HEK293T (cell line): ENCODE measurements around the gene TAP2.

Source experiments
- CTCF ChIA-PET: fragments of 350-600 bp; formaldehyde crosslinking; extraction: SDS; loops from one replicate; lab custom pipeline; 2021; ENCODE audit warnings: antibody characterized with exemption, inconsistent platforms; lab: Yijun Ruan, JAX
- POLR2A ChIA-PET: fragments of 350-600 bp; formaldehyde crosslinking; extraction: SDS; loops from one replicate; lab custom pipeline; 2020; ENCODE audit warnings: antibody characterized with exemption, inconsistent platforms; lab: Yijun Ruan, JAX
- DNase-seq: peaks from one replicate; pipeline ENCODE4 v3.0.0; 2012; ENCODE audit warnings: mixed read lengths; ENCODE audit errors: extremely low spot score
- ARNT ChIP-seq: fragments of 450-650 bp; IDR thresholded peaks from 2 replicates; pipeline ENCODE4 v1.6.1; 2017; ENCODE audit warnings: mild to moderate bottlenecking
- BHLHE40 ChIP-seq: fragments of 450-650 bp; IDR thresholded peaks from 2 replicates; pipeline ENCODE4 v1.6.1; 2016; ENCODE audit warnings: mild to moderate bottlenecking, moderate library complexity, borderline replicate concordance
- CTBP1 ChIP-seq: fragments of 450-650 bp; IDR thresholded peaks from 2 replicates; pipeline ENCODE4 v1.6.1; 2016; ENCODE audit warnings: borderline replicate concordance
- ELF4 ChIP-seq: fragments of 450-650 bp; IDR thresholded peaks from 2 replicates; pipeline ENCODE4 v1.6.1; 2017; ENCODE audit warnings: antibody characterized with exemption
- FOXA1 ChIP-seq: fragments of 450-650 bp; IDR thresholded peaks from 2 replicates; pipeline ENCODE4 v1.6.1; 2016; ENCODE audit warnings: mild to moderate bottlenecking
- FOXK2 ChIP-seq: fragments of 450-650 bp; IDR thresholded peaks from 2 replicates; pipeline ENCODE4 v1.6.1; 2016; ENCODE audit warnings: mild to moderate bottlenecking
- FOXM1 ChIP-seq: fragments of 450-650 bp; IDR thresholded peaks from 2 replicates; pipeline ENCODE4 v1.6.1; 2017; ENCODE audit warnings: mild to moderate bottlenecking, borderline replicate concordance
- HDGF ChIP-seq: fragments of 450-650 bp; IDR thresholded peaks from 2 replicates; pipeline ENCODE4 v1.6.1; 2017; ENCODE audit warnings: antibody characterized with exemption, borderline replicate concordance
- L3MBTL2 ChIP-seq: fragments of 450-650 bp; conservative IDR thresholded peaks from 2 replicates; pipeline ENCODE4 v1.6.1; 2016; ENCODE audit warnings: mild to moderate bottlenecking
- LEF1 ChIP-seq: fragments of 450-650 bp; IDR thresholded peaks from 2 replicates; pipeline ENCODE4 v1.6.1; 2017; ENCODE audit warnings: mild to moderate bottlenecking, borderline replicate concordance
- NFRKB ChIP-seq: fragments of 450-650 bp; IDR thresholded peaks from 2 replicates; pipeline ENCODE4 v1.6.1; 2016; ENCODE audit warnings: mild to moderate bottlenecking, moderate library complexity
- SP1 ChIP-seq: fragments of 450-650 bp; IDR thresholded peaks from 2 replicates; pipeline ENCODE4 v1.6.1; 2017
- SUZ12 ChIP-seq: fragments of 450-650 bp; IDR thresholded peaks from 2 replicates; pipeline ENCODE4 v1.6.1; 2016; ENCODE audit warnings: mild to moderate bottlenecking
- TARDBP ChIP-seq: fragments of 450-650 bp; IDR thresholded peaks from 2 replicates; pipeline ENCODE4 v1.6.1; 2016
- ZNF384 ChIP-seq: fragments of 450-650 bp; IDR thresholded peaks from 2 replicates; pipeline ENCODE4 v1.6.1; 2016
- TF ChIP-seq, protein P1 (sequence below): fragments of 450-650 bp; IDR thresholded peaks from 2 replicates; pipeline ENCODE4 v1.6.1; 2016

Gene TAP2

GRCh38 chr6:32803416-32803815 lies 35.1 kb downstream of the TAP2 start:
- no peak for TF ChIP-seq CTBP1
- no peak for TF ChIP-seq ARNT
- no peak for TF ChIP-seq FOXK2
- TF ChIP-seq ELF4 = no peak
- TF ChIP-seq LEF1 = no peak
- TF ChIP-seq, protein P1, sequence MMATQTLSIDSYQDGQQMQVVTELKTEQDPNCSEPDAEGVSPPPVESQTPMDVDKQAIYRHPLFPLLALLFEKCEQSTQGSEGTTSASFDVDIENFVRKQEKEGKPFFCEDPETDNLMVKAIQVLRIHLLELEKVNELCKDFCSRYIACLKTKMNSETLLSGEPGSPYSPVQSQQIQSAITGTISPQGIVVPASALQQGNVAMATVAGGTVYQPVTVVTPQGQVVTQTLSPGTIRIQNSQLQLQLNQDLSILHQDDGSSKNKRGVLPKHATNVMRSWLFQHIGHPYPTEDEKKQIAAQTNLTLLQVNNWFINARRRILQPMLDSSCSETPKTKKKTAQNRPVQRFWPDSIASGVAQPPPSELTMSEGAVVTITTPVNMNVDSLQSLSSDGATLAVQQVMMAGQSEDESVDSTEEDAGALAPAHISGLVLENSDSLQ = no peak
- no peak for TF ChIP-seq BHLHE40
- no peak for TF ChIP-seq NFRKB
- TF ChIP-seq SP1 = no peak
- no peak for TF ChIP-seq ZNF384
- TF ChIP-seq TARDBP = no peak
- TF ChIP-seq HDGF = no peak
- no peak for TF ChIP-seq FOXM1
- TF ChIP-seq SUZ12 = no peak
- TF ChIP-seq L3MBTL2 = no peak
- POLR2A ChIA-PET = no interaction called here
- CTCF ChIA-PET = no interaction called here
- DNase-seq = no peak

- no peak for DNase-seq
- POLR2A ChIA-PET = no interaction called here
- CTCF ChIA-PET = no interaction called here
- TF ChIP-seq NFRKB (no peak), SUZ12 (no peak), HDGF (no peak), L3MBTL2 (no peak), ZNF384 (no peak), TARDBP (no peak), BHLHE40 (no peak), CTBP1 (no peak), FOXA1 (no peak), SP1 (no peak), ARNT (no peak), FOXK2 (no peak), LEF1 (no peak), ELF4 (no peak), FOXM1 (no peak)
- TF ChIP-seq, protein P1 = no peak
These were observed 38.8 kb downstream of the TAP2 start for GRCh38 chr6:32799740-32800139.

- no peak for DNase-seq
- TF ChIP-seq SUZ12 (no peak), ELF4 (no peak), TARDBP (no peak), FOXK2 (no peak), L3MBTL2 (no peak), ZNF384 (no peak)
- ChIA-PET POLR2A (interaction anchor here (0.6 kb wide), 1 partner anchor 33 kb away, joined by 3 read pairs; no protein-coding TSS in a partner anchor), CTCF (no interaction called here)
These were observed 39.4 kb downstream of the TAP2 start for GRCh38 chr6:32799168-32799567.

DNA sequence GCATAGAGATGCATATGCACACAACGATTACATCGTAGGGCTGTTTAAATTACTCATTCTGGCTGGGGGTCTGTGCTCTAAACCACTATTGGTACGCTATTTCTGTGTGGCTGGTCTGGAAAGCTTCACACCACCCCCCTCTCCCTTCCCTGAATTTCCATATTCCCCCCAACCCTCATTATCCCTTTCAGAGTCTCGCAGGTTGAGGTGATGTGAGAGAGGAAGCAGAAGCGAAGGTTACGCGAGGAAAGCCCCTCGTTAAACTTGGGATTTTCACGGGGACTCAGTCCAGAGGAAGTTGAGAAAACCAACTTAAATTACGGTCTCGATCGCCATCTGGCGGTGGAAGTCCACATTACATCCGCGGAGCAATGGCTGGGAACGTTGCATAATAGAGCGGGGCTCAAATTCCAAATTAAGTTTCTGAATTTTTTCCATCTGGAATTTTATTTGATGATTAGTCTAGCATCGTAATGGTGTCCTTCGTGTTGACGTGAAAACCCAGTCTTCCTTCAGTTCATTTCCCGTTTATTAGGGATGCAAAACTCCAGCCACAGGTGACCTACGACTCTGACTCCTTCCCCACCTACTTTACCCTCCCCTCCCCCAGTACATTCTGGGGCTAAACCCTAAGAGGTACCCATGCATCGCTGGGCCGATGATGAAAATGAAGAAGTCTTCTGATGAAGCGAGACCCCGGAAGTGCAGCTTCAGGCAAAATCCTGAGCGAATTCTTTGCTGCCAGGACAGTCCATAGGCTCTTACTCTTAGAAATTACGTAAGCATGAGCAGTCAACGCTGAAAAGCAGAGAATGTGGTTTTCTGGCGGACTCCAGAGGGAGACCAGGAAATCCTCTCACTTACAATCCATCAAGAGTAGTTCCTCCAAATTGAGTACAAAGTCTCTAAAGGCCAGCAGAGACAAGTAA lies 41.4 kb downstream of the TAP2 start:
- no peak for TF ChIP-seq BHLHE40
- TF ChIP-seq HDGF = no peak
- TF ChIP-seq ARNT = no peak
- TF ChIP-seq SUZ12 = no peak
- no peak for TF ChIP-seq LEF1
- TF ChIP-seq SP1 = no peak
- no peak for TF ChIP-seq NFRKB
- TF ChIP-seq, protein P1 = no peak
- no peak for TF ChIP-seq ZNF384
- no peak for TF ChIP-seq TARDBP
- no peak for TF ChIP-seq ELF4
- no peak for TF ChIP-seq FOXK2
- peak; percentile 73 for DNase-seq
- POLR2A ChIA-PET = no interaction called here
- CTCF ChIA-PET = interaction anchor here (1.2 kb wide), 1 partner anchor 10 kb away, joined by 4 read pairs; no protein-coding TSS in a partner anchor

DNA sequence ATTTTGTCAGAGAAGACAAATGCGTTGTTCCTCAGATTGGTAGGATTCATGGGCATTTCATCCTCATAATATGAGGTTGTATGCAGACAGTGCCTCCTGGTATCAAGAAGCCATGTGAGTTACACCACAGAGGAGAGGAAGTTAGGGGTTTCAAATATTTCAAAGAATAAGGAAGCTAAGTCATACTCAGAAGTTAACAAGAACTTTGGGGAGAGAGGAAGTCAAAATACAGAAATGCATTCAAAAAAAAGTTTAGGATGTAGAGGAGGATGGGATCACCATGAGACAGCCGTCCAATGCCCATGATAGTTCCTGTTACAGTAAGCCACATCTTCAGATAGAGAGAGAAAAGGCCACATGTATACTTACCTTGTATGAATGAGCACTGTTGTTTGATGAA lies 44.0 kb downstream of the TAP2 start:
- TF ChIP-seq SP1 (no peak), ZNF384 (no peak), TARDBP (no peak), ARNT (no peak), SUZ12 (no peak), FOXA1 (no peak), LEF1 (no peak), BHLHE40 (no peak), NFRKB (no peak), HDGF (no peak), ELF4 (no peak), FOXM1 (no peak), CTBP1 (no peak), FOXK2 (no peak), L3MBTL2 (no peak)
- TF ChIP-seq, protein P1 = no peak
- no peak for DNase-seq
- CTCF ChIA-PET = interaction anchor here (0.7 kb wide), 1 partner anchor 57 kb away, joined by 6 read pairs; no protein-coding TSS in a partner anchor
- POLR2A ChIA-PET = no interaction called here
